ENCODE measurements around the gene AQP2.

AQP2 gene

GRCh38 chr12:49910331-49911212 is 40.0 kb upstream of the AQP2 start:
- DNase-seq (ENCODE audit: low read depth) = no peak
- H3K4me3 ChIP-seq (ENCODE audit: control insufficient read depth, low read depth, low read length) = no peak overlapping the region
- TF ChIP-seq CTCF (IDR thresholded peaks at IDR 0.05; ENCODE audit: control insufficient read depth, insufficient read depth, low read depth, low read length, missing control alignments) = no peak

DNA sequence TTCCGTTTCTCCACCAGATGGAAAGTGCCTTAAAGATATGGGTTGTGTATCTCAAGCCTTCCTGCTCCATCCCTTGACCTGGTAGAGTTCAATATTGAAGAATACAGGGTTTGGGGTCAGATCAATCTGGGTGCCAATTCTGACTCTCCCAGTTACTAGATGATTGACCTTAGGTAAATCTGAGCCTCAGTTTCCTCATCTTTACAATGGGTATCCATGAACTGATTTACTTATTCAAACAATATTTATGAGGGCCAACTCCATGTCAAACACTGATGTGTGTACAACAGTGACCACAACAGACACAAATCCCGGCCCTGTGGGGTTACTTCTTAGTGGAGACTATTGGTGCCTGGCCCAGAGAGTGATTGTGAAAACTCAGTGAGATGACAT is 39.3 kb upstream of the AQP2 start:
- DNase-seq (ENCODE audit: low read depth) = no peak
- TF ChIP-seq CTCF (IDR thresholded peaks at IDR 0.05; ENCODE audit: control insufficient read depth, insufficient read depth, low read depth, low read length, missing control alignments) = no peak

GRCh38 chr12:49912345-49913255 is 37.9 kb upstream of the AQP2 start:
- no peak for TF ChIP-seq CTCF (IDR thresholded peaks at IDR 0.05; ENCODE audit: control insufficient read depth, insufficient read depth, low read depth, low read length, missing control alignments)
- DNase-seq (ENCODE audit: low read depth) = no peak

More for the DNA sequence above, 39.3 kb upstream of the AQP2 start:
- H3K4me3 ChIP-seq (ENCODE audit: control insufficient read depth, low read depth, low read length) = no peak overlapping the region

GRCh38 chr12:49916129-49916919 is 34.2 kb upstream of the AQP2 start:
- TF ChIP-seq CTCF (IDR thresholded peaks at IDR 0.05; ENCODE audit: control insufficient read depth, insufficient read depth, low read depth, low read length, missing control alignments) = no peak
- H3K4me3 ChIP-seq (ENCODE audit: control insufficient read depth, low read depth, low read length) = no peak overlapping the region
- DNase-seq (ENCODE audit: low read depth) = no peak

More at GRCh38 chr12:49912345-49913255, 37.9 kb upstream of the AQP2 start:
- H3K4me3 ChIP-seq (ENCODE audit: control insufficient read depth, low read depth, low read length) = no peak overlapping the region

DNA sequence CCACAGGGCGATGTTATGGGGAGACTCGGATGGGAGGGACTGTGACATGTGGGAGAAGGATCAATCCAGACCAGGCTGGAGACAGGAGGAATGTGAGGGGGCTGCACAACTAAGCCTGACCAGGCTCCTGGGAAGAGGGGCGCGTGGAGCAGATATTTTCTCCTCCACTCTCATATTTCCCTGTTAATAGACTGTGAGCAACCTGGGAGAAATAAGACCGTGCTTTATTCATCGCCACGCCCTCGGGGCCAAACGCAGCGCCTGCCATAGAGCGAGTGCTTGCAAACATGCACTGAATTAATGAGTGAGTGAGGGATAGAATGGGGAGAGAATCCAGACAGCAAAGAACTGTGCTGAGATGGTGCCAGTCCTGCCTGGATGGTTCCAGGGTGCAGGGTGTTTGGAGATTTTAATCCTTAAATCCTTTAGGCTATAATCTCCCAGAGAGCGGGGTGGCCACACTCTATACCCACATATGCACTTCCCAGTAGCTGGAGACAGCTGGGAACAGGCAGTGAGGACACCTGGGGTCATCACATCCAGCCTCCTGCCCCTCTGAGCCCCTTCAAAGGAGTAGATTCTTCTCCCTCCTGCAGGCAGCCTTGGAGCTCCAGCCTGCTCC is 33.3 kb upstream of the AQP2 start:
- H3K4me3 ChIP-seq (ENCODE audit: control insufficient read depth, low read depth, low read length) = no peak overlapping the region
- TF ChIP-seq CTCF (IDR thresholded peaks at IDR 0.05; ENCODE audit: control insufficient read depth, insufficient read depth, low read depth, low read length, missing control alignments) = no peak
- no peak for DNase-seq (ENCODE audit: low read depth)
